Vagina (tissue), 2 donors: Measurements from ENCODE around the gene NOP9. TPM values are rescaled to one million over a fixed set of nuclear protein-coding genes. Genes with fewer than 3 reads are reported as not detected.

Experiments
- DNase-seq, 2 donors: peaks; one replicate each; pipeline ENCODE4 v3.0.0-alpha.2; 2017; ENCODE audit errors: extremely low spot score in 2 of 2
- H3K27ac ChIP-seq: fragments of 200-600 bp; sonication (generic); one replicate; pipeline ENCODE4 v1.5.1; 2019
- H3K27me3 ChIP-seq: fragments of 200-600 bp; sonication (generic); one replicate; pipeline ENCODE4 v1.5.1; 2019
- H3K36me3 ChIP-seq, 2 donors: fragments of 200-600 bp; sonication (generic); one replicate each; pipeline ENCODE4 v1.5.1; 2017 to 2019
- H3K4me1 ChIP-seq: fragments of 200-600 bp; sonication (generic); one replicate; pipeline ENCODE4 v1.5.1; 2019
- H3K4me3 ChIP-seq, 2 donors: fragments of 200-600 bp; sonication (generic); 1 replicate in 1 of 2; 2 replicates in 1 of 2; pipeline ENCODE4 v1.5.1; 2016 to 2019
- H3K9me3 ChIP-seq: fragments of 200-600 bp; sonication (generic); one replicate; pipeline ENCODE4 v1.5.1; 2019
- POLR2A ChIP-seq, 2 donors: fragments of 450-650 bp; IDR thresholded peaks; one replicate each; pipeline ENCODE4 v1.6.1; 2017; ENCODE audit warnings: antibody characterized with exemption in 2 of 2, mild to moderate bottlenecking in 2 of 2, moderate library complexity in 2 of 2
- POLR2AphosphoS5 ChIP-seq, 2 donors: sonication (generic); formaldehyde crosslinking; IDR thresholded peaks; one replicate each; pipeline ENCODE4 v1.9.0; 2017; ENCODE audit warnings: antibody characterized with exemption in 2 of 2, mild to moderate bottlenecking in 2 of 2, low read depth in 1 of 2; ENCODE audit not compliant: insufficient read depth in 1 of 2
- intact Hi-C: fragments of 100-400 bp; cut with DNase I; formaldehyde crosslinking; loops from one replicate; pipeline ENCODE4 v1.15.1; 2023
- total RNA-seq: library from RNA; depleted of rRNA; stranded (reverse); fragments of >200 nt; gene quantifications from one replicate; pipeline ENCODE4 v1.2.3, GENCODE V29; 2016
- TF ChIP-seq, protein P1 (sequence below), 3 experiments: fragments of 450-650 bp in 2 of 3; fragments of 200-600 bp in 1 of 3; sonication (generic) in 1 of 3; IDR thresholded peaks; one replicate each; pipeline ENCODE4 v1.5.1; 2017 to 2019; ENCODE audit warnings: antibody characterized with exemption in 3 of 3, mild to moderate bottlenecking in 2 of 3, moderate library complexity in 2 of 3

NOP9 gene
- total RNA-seq, 1 donor from 2014 or later = 13.8 TPM

DNA sequence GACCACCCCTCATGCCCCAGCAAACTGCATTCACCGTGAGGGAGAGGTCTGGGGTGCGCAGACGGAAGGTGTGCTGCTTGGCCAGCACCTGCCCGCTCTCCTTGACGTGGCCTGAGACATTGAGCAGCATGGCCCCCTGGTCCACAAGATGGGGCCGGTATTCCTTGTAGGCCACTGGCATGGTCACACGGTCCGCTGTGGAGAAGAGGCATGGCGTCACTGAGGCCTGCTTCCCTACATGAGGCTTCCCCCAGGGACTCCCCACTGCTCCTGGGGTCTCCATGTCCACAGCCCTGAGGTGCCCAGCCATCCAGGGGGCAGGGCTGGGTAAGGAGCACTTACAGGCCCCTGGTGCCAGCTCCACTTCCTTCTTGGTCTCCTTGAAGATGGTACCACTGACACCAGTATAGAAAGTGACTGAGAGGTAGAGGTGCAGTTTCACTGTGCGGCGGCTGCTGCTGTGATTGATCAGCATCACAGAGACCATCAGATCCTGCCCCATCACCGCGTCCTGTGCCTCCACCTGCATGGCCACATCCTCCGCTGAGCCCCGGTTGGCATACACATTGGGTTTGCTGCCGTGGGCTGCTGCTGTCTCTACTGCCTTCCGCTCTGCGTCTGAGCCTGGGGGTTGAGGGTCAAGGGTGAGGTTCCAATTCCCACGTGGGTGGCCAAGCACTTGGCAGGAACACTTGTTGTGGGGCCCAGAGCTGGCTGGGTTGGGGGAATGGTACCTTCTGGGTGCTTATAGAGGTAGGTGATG lies 44.8 kb upstream of the NOP9 start:
- TF ChIP-seq, protein P1, sequence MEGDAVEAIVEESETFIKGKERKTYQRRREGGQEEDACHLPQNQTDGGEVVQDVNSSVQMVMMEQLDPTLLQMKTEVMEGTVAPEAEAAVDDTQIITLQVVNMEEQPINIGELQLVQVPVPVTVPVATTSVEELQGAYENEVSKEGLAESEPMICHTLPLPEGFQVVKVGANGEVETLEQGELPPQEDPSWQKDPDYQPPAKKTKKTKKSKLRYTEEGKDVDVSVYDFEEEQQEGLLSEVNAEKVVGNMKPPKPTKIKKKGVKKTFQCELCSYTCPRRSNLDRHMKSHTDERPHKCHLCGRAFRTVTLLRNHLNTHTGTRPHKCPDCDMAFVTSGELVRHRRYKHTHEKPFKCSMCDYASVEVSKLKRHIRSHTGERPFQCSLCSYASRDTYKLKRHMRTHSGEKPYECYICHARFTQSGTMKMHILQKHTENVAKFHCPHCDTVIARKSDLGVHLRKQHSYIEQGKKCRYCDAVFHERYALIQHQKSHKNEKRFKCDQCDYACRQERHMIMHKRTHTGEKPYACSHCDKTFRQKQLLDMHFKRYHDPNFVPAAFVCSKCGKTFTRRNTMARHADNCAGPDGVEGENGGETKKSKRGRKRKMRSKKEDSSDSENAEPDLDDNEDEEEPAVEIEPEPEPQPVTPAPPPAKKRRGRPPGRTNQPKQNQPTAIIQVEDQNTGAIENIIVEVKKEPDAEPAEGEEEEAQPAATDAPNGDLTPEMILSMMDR (IDR thresholded peaks at IDR 0.05) = no peak
- no peak for TF ChIP-seq POLR2A (IDR thresholded peaks at IDR 0.05)
- TF ChIP-seq POLR2AphosphoS5 (IDR thresholded peaks at IDR 0.05; ENCODE audit: insufficient read depth in 1 of 2, low read depth in 1 of 2) = no peak
- no peaks in the 10 kb centered on the region for H3K27me3 ChIP-seq
- no peak overlapping the region for H3K4me3 ChIP-seq
- no peaks in the 10 kb centered on the region for H3K9me3 ChIP-seq
- intact Hi-C loops = no loop called here
- no peak for DNase-seq
- H3K27ac ChIP-seq = no peak overlapping the region
- H3K4me1 ChIP-seq = peaks cover 11% of the 10 kb centered on the region
- H3K36me3 ChIP-seq = no peaks in the 10 kb centered on the region

DNA sequence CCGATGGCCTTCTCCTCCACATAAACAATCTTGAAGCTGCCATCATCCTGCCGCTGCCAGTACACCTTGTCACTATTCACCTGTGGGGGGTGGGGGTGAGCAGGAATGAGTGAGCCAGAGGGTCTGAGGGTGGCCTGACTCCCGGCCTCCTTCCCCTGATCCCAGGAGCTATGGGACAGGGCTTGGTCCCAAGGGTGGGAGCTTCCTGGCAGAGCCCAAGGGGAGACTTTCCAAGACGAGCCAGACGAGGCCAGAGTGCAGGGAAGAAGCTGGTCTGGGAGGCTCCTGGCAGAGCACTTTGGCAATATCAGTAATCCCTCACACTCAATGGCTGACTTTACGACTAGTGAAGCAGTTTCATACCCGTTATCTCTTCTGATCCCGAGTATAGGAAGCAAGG lies 44.2 kb upstream of the NOP9 start:
- Histone ChIP-seq H3K4me3 (no peak overlapping the region), H3K27me3 (no peaks in the 10 kb centered on the region), H3K27ac (no peak overlapping the region), H3K36me3 (no peaks in the 10 kb centered on the region), H3K9me3 (no peaks in the 10 kb centered on the region), H3K4me1 (peaks cover 11% of the 10 kb centered on the region)
- TF ChIP-seq, protein P1 (IDR thresholded peaks at IDR 0.05) = no peak
- no peak for TF ChIP-seq POLR2A (IDR thresholded peaks at IDR 0.05)
- TF ChIP-seq POLR2AphosphoS5 (IDR thresholded peaks at IDR 0.05; ENCODE audit: insufficient read depth in 1 of 2, low read depth in 1 of 2) = no peak
- DNase-seq = no peak
- intact Hi-C loops = no loop called here

DNA sequence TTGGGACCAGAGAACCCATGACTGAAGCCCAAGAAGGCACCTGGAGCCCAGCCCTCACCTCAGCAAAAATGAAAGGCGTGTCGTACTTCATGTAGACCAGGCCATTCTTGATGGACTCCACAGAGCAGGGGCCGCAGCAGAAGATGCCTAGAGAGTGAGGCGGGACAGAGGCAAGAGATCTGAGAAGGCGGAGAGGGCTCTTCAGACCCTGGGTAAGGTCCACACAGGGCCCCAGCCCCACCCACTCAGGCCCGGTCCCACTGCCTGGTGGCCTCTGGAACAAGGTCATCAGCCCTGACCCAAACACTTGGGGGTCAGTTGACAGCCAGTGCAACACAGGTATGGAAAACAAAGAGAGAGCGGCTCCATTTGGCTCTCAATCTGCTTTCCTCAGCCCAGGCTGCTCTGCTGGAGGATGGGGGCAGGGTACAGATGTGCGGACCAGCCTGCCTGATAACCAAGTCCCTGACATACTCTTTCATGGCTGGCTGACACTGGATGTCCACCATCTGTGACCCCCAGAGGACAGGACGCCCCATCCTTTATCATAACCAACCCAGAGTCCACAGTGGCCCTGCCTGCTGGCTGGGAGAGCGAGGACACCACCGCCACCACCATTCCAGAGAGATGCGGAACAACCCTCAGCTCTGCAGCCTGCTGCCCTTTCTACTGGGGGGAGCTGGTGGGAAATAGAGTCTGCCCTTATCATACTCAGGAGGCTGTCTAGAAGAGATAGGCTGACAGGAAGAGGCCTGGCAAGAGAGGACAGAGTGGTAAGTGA lies 43.5 kb upstream of the NOP9 start:
- Histone ChIP-seq H3K4me1 (peaks cover 11% of the 10 kb centered on the region), H3K27me3 (no peaks in the 10 kb centered on the region), H3K27ac (no peak overlapping the region), H3K36me3 (no peaks in the 10 kb centered on the region), H3K4me3 (no peak overlapping the region), H3K9me3 (no peaks in the 10 kb centered on the region)
- intact Hi-C loops = no loop called here
- no peak for DNase-seq
- no peak for TF ChIP-seq POLR2A (IDR thresholded peaks at IDR 0.05)
- TF ChIP-seq POLR2AphosphoS5 (IDR thresholded peaks at IDR 0.05; ENCODE audit: insufficient read depth in 1 of 2, low read depth in 1 of 2) = no peak
- TF ChIP-seq, protein P1 (IDR thresholded peaks at IDR 0.05) = no peak

DNA sequence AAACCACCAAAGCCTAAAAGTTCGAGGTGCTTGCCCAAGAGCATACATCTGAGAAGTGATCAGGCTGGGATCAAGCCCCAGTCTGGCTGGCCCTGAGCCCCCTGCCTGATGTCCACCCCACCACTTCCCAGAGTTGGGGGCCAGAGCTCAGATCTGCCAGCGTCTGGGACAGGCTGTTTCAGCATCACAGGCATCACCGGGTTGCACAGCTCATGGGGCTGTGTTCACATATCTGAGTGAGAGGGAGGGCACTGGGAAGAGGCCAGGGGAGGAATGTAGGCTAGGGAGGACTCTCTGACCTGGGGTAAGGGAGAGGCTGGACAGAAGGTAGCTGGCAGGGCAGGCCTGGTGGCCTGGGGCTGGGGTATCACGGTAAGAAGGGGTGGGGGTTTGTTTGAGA lies 42.7 kb upstream of the NOP9 start:
- H3K4me1 ChIP-seq = peaks cover 11% of the 10 kb centered on the region

DNA sequence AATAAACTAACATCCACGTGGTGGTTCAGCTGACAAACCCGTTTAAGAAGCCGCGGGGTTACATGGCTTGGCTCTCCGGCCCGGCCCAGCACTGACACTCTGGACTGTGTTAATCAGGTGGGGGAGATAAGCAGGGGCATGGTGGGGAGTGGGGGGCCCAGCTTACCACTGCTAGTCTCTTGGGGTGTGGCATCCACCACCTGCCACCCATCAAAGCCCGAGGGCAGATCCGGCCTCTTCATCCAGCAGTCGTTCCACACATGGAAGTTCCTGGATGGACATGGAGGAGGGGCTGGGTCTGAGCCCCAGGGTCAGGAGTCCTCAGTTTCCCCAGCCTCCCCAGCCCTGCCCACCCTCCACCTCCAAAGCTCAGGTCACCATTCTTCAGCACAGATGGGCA lies 41.5 kb upstream of the NOP9 start:
- TF ChIP-seq POLR2A (IDR thresholded peaks at IDR 0.05) (no peak), POLR2AphosphoS5 (IDR thresholded peaks at IDR 0.05; ENCODE audit: insufficient read depth in 1 of 2, low read depth in 1 of 2) (no peak)
- TF ChIP-seq, protein P1 (IDR thresholded peaks at IDR 0.05) = no peak
- Histone ChIP-seq H3K27me3 (no peaks in the 10 kb centered on the region), H3K27ac (no peak overlapping the region), H3K4me3 (no peak overlapping the region), H3K4me1 (peaks cover 11% of the 10 kb centered on the region), H3K36me3 (no peaks in the 10 kb centered on the region), H3K9me3 (no peaks in the 10 kb centered on the region)
- intact Hi-C loops = no loop called here
- no peak for DNase-seq

More for the DNA sequence above, 42.7 kb upstream of the NOP9 start:
- Histone ChIP-seq H3K27me3 (no peaks in the 10 kb centered on the region), H3K9me3 (no peaks in the 10 kb centered on the region), H3K36me3 (no peaks in the 10 kb centered on the region), H3K4me3 (no peak overlapping the region), H3K27ac (no peak overlapping the region)
- TF ChIP-seq POLR2A (IDR thresholded peaks at IDR 0.05) = no peak
- intact Hi-C loops = no loop called here
- DNase-seq = no peak
